CD4-positive, alpha-beta T cell treated with Interleukin-17A for 1 hour (primary cell): Measurements from ENCODE around the gene GAS2.

Source experiments
- DNase-seq: peaks from one replicate; pipeline ENCODE4 v3.0.0-alpha.2; 2020

GAS2 gene

GRCh38 chr11:22674470-22675439, 8.3 kb downstream of the GAS2 start:
- DNase-seq = no peak

DNA sequence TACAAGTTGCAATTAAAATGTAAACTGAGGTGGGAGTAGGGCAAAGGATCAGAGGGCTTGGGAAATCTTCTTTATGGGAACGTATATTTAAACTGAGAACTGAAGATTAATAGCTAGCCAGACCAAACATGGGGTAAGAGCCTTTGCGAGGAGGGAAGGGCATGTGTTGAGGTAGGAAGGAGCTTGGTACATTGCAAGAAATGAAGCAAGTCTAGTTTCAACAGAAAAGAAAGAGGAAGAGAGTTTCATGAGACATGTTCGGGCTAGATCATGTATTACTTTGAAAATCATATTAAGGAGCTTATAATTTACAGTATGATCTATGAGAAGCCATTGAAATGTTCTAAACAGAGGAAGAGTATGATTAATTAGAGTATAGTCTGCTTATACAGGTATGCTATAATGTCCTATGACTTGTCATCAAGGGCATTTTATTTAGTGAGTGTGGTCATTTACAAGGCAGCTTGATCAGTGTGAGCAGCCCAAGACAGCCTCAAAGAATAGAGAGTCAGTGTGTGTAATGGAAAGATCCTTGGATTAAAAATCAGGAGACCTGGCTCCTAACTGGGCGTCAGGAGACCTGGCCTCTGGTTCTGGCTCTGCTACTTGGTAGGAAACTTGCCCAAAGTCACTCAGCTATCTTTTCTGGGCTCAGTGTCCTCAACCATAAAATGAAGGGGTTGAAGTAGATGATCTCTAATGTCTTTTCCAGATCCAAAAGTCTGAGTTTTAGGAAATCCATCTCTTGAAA, 10.9 kb downstream of the GAS2 start:
- DNase-seq = no peak

GRCh38 chr11:22680628-22681027, 14.2 kb downstream of the GAS2 start:
- no peak for DNase-seq

DNA sequence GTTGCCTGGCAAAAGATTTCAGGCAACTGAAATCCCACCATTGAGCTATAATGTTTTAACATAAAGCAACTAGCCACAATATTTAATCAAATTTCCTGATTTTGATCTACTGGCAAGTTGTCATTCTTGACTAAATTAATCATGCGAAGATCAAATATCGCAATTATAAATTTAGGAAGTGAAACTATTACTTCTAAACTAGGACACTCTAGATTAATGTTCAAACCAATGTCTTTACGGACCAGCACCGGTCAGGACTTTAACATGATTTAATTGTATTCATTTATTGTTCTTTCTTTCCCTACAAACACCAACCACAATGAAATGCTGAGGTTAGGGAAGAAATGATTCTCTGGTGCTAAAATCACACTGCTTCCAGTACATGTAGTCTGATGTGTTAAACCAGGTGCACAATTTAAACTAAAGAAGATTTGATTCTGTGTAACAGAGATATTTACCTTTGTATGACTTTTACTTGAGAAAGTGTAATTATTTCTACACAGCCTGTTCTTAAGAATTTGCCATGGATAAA, 14.9 kb downstream of the GAS2 start:
- no peak for DNase-seq

GRCh38 chr11:22684082-22684481, 17.7 kb downstream of the GAS2 start:
- DNase-seq = no peak

DNA sequence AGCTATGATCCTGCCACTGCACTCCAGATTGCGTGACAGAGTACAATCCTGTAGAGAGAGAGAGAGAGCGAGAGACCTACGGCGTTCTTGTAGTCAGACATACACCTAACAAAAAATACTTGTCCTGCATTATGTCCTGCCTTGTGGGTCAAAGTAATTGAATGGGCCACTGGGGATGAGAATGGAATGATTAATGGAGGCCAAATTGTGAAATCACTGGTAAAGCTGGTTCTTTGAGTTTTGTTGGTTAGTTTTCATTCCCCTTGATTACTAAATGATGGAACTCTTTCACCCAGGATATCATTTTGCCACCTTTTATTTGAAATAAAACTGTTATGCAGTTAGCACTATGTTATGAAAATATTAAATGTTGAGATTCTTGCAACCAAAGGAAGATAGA, 18.7 kb downstream of the GAS2 start:
- DNase-seq = no peak

GRCh38 chr11:22688914-22689313, 22.5 kb downstream of the GAS2 start:
- no peak for DNase-seq

GRCh38 chr11:22690257-22690656, 23.8 kb downstream of the GAS2 start:
- no peak for DNase-seq

DNA sequence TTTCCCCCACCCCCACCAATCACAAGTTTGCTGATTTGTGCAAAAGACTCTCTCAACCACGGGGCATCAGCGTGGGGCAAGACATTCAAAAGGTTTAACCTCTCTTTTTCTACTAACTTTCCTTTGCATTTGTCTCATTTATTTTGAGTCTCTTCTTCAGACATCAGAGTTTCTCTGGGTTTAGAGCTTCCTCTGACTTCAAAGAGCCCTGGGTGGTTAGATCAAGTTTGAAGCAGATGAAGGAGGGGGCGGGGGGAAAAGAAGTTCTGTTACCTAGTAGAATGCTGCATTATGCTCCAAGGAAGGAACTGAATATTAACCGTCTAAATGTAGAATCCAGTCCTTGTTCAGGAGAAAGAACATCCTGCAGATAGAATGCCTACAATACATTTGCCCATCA, 24.5 kb downstream of the GAS2 start:
- DNase-seq = peak; percentile 14

DNA sequence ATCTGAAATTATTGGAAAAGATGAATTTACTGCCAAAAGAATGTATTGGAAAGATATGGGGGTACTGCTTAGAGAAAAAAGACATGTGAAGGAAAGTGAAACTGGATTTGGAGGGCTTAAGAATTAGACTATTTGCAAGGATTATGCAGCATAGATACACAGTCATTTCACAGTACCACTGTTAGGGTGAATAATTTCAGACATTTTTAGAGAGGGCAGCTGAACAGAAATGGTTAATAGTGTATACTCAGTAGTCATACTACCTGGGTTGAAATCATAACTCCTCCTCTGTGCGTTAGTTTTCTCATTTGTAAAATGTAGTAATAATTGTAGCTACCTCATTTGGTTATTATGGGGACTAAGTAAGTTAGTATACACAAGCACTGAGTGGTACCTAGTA, 33.0 kb downstream of the GAS2 start:
- DNase-seq = no peak

DNA sequence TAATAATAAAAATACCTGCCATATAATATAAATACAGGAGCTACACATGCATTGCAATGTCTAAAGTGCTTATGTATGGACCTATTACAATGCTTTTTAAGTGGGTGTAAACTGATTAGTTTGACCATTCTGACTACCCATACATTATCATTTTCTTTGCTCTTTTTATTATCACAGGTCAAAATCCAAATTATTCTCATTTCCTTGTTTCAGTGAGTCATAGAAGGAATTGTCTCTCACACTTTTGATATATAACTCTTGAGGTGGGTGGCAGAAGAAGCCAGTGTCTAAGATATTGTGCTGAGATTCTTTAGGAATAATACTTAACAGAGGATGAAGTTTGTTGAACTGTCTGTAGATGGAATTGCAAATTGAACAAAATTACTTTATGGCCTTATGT, 35.6 kb downstream of the GAS2 start:
- DNase-seq = no peak

DNA sequence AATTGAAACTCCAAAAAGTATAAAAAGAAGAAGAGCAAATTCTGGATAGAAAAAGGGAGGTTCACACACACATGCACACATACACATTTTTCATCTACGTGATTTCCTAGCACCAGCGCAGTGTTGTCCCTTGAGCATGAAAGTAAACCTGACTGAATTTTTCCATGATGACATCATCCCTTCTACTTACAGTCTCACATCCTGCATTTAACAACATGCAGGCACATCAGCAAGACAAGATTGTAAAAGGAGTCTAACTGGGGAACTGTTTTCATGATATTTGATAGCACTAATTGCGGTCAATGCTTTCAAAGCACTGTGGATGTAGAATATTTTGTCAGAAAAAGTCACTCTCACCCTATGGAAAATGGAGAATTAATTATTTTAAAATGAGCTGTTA, 36.6 kb downstream of the GAS2 start:
- DNase-seq = no peak

DNA sequence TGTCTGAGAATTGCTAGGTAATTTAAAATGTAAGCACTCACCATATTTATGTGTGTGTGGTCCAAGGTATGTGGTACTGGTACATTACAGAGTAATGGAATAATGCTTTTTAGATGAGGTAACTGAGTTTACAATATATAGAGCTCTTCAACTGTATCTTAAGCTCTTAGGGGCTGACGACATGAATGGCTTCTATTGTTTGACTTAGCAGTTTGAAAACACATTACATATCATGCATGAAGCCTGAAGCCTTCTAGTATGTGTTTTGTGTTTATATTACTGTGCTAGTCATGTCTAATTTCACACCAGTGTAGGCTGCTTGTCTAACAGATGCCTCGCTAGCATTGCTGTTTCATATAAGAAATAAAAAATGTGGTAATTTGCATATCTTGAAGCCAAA, 37.2 kb downstream of the GAS2 start:
- DNase-seq = no peak

DNA sequence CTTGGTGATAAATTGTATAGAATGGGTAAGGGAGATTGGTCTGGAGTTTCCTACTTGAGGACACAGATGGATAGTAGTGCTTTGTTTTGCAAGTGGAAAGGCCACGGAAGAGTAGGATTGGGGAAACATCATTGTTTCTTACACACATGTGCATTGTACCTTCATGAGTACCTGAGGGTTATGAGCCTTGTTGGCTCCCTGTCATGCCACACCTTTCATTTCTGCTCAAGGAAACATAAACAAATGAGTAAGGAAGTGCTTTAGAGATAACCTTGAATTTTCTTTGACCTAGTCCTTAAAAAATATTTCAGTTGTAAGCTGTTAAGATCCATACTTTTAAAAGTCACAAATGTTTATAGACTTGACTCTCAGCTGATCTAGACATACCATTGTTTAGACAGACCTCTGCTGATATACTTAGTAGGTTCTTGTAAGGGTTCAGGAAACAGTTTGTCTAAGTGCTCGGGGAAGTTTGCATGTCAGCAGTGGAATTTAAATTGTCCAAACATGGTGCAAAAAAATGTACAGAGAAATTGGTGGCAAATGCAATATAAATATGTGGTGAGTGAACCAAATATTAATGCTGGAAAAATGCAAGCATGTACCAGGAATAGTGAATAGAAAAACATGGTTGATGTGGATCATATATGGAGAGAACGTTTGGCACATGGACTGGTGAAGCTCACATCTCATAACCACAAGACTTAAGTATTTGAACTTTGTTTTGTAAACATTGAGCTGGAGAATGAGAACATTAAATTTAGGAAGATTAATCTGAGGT, 40.9 kb downstream of the GAS2 start:
- no peak for DNase-seq

- no peak for DNase-seq
These were observed 44.8 kb downstream of the GAS2 start for GRCh38 chr11:22711071-22711770.

DNA sequence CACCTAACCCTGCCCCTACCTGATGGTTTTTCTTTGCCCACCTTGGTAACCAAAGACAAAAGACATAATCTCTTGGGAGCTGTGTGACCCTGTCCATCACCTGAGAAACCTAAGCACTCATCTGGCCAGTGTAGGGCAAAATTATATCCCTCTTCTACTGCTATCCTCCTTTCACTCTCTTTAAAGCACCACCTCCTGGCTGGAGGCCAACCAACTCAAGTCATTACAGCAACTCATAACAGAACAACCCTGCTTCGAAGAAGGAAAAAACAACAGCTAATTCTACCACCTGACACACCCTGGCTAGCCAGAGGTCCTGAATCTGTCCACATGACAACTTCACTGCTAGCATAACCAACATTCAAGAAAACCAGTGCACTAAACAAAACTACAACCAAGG, 45.5 kb downstream of the GAS2 start:
- no peak for DNase-seq

- no peak for DNase-seq
These were observed 46.9 kb downstream of the GAS2 start for GRCh38 chr11:22713336-22713735.

- no peak for DNase-seq
These were observed 49.6 kb downstream of the GAS2 start for GRCh38 chr11:22715971-22716370.

- no peak for DNase-seq
These were observed 54.0 kb downstream of the GAS2 start for GRCh38 chr11:22720457-22720856.

DNA sequence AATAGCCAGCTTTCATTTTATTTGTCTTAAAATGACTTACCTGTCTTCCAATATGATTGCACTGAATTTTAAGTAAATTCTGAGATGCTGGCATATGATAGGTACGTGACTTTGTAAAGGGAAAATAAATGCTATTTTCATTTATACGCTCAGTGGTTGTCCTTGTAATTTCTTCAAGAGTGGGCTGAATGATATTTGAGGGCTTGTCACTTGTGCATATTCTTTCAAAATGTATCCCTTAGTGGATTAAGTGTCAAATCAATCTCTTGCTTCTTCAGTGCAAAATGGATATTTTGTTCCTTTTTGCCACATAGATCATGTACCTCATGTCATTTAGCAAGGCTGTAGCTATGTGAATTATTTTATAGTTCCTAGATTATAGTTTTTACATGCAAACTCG, 56.9 kb downstream of the GAS2 start:
- no peak for DNase-seq

DNA sequence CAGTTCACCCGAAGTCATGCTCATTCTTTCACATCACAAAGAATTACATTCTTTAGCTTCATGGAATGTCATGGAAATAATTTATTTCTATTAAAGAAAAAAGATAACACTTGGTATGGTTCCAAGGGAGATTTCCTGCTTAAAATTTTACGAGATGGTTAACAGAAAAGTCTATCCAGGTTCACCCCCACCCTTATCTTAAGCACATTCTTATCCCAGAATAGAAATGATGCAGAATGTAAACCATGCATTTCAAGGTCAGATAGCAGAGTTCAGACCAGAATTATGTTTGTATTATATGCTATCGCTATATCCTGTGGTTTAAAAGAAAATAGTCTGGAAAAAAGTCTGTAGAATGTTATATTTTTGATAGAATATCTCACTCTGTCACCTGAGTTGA, 58.7 kb downstream of the GAS2 start:
- DNase-seq = no peak

- no peak for DNase-seq
These were observed 62.4 kb downstream of the GAS2 start for GRCh38 chr11:22728600-22729389.
